Activated T-cell treated with anti-CD3 and anti-CD28 coated beads, Interleukin-2, amount 50 U/mL, for 4 hours (primary cell): ENCODE measurements around the gene TRPV5. TPM values are rescaled to one million over a fixed set of nuclear protein-coding genes. Genes with fewer than 3 reads are reported as not detected.
A peak's percentile ranks its signal among the peaks of the same experiment; 100 is the strongest.

Experiments
- ATAC-seq, 2 donors: fragments of 200-7000 bp; cut with Tn5 transposase; one replicate each; pipeline ENCODE4 v1.10.0; 2021
- DNase-seq: peaks from one replicate; pipeline ENCODE4 v3.0.0-alpha.2; 2020
- H3K27me3 Mint-ChIP-seq: one replicate; pipeline ENCODE4 v1.8.0; 2021; ENCODE audit warnings: low read depth, mixed read lengths
- H3K36me3 Mint-ChIP-seq: one replicate; pipeline ENCODE4 v1.8.0; 2022; ENCODE audit warnings: mixed read lengths; ENCODE audit not compliant: insufficient read depth
- H3K4me1 Mint-ChIP-seq: one replicate; pipeline ENCODE4 v1.8.0; 2021; ENCODE audit warnings: low read depth, mixed read lengths
- H3K4me3 Mint-ChIP-seq: one replicate; pipeline ENCODE4 v1.8.0; 2021; ENCODE audit warnings: mild to moderate bottlenecking, moderate library complexity, mixed read lengths
- H3K9me3 Mint-ChIP-seq: one replicate; pipeline ENCODE4 v1.8.0; 2021; ENCODE audit warnings: mixed read lengths
- total RNA-seq, 3 donors: library from RNA; stranded (reverse); gene quantifications; one replicate each; pipeline ENCODE4 v1.2.1, GENCODE V29; 2021

The TRPV5 gene
- total RNA-seq, 3 donors from 2014 or later = not detected

DNA sequence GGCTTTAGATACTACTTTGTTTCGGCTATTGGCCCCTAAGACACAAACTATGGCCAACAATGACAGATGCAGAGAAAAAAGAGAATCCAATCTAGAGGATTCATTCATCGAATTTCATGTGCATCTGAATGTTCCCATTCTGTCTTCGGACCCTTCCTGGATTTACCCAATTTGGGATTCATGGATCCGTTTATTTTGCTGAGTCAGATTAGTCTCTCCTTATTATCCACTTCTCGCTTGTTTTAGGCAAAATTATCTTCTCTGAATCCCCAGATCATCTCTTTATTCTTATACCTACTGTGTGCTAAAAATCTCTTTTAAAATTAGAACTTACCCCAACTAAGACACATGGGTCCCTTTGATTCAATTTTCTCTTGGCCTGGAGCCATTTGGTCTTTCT is 54.5 kb downstream of the TRPV5 start:
- no peaks in the 10 kb centered on the region for H3K9me3 Mint-ChIP-seq
- ATAC-seq (no peak), DNase-seq (no peak)
- no peaks in the 10 kb centered on the region for H3K4me1 Mint-ChIP-seq
- no peaks in the 10 kb centered on the region for H3K36me3 Mint-ChIP-seq
- H3K27me3 Mint-ChIP-seq = no peaks in the 10 kb centered on the region
- H3K4me3 Mint-ChIP-seq = no peak overlapping the region

DNA sequence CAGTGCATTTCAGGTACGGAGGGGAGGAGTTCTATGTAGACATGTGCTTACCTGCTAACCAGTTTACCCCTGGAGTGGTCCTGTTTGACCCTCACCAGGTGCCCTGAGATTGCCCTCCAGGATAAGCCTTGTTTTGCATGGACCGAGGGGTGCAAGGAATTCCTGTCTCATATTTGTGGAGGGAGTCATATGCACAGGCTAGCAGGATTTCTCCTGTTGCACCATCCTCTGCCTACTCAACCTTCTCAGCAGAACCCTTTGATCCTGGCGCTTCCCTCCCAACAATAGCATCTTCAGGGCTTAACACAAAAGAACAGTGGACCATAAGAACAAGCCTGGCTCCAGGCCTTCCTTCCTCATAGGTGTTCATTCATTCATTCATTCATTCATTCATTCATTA is 55.2 kb downstream of the TRPV5 start:
- no peaks in the 10 kb centered on the region for H3K4me1 Mint-ChIP-seq
- ATAC-seq (no peak), DNase-seq (no peak)
- no peak overlapping the region for H3K4me3 Mint-ChIP-seq
- H3K36me3 Mint-ChIP-seq = no peaks in the 10 kb centered on the region
- no peaks in the 10 kb centered on the region for H3K27me3 Mint-ChIP-seq
- no peaks in the 10 kb centered on the region for H3K9me3 Mint-ChIP-seq

DNA sequence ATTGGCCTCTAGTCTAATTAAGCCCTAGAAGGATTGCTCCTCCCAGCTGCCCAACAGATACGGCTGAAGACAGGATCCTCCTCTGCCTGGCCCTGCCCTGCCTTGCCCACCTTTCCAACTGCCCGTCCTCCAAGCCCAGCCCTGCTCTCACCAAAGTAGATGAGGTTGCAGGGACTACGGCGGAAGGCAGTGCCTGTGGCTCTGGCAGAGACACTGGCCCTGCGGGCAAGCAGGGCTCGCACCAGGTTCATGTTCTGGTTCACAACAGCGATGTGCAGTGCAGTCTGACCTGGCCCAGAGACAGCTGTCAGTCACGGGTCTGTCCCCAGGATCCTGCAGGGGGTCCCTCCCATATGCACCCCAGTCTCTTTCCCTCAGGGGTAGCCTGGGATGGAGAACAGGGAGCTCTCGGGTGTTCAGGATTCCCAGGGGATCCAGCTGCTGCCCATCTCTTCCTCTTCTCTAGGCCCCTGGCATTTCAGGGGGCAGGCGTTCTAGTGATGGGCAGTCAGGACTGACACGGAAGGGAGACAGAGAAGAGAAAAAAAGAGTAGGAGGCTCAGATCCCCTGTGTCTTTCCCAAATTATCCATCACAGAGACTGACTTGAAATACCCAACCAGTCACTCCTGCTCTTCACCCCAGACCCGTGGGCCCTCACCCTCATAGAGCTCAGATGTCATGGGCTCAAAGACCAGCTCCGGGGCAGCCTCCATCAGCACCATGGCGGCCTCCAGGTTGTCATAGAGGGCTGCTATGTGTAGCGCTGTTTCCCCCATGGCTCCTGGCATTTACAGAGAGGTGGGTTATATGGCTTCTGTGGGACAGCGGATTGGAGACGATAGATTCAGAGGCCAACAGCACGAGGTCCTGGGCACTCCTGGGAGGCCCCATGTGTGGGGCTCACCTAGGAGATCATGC is 56.3 kb downstream of the TRPV5 start:
- no peaks in the 10 kb centered on the region for H3K27me3 Mint-ChIP-seq
- ATAC-seq (no peak), DNase-seq (no peak)
- H3K4me3 Mint-ChIP-seq = no peak overlapping the region
- no peaks in the 10 kb centered on the region for H3K36me3 Mint-ChIP-seq
- H3K9me3 Mint-ChIP-seq = no peaks in the 10 kb centered on the region
- H3K4me1 Mint-ChIP-seq = no peaks in the 10 kb centered on the region

DNA sequence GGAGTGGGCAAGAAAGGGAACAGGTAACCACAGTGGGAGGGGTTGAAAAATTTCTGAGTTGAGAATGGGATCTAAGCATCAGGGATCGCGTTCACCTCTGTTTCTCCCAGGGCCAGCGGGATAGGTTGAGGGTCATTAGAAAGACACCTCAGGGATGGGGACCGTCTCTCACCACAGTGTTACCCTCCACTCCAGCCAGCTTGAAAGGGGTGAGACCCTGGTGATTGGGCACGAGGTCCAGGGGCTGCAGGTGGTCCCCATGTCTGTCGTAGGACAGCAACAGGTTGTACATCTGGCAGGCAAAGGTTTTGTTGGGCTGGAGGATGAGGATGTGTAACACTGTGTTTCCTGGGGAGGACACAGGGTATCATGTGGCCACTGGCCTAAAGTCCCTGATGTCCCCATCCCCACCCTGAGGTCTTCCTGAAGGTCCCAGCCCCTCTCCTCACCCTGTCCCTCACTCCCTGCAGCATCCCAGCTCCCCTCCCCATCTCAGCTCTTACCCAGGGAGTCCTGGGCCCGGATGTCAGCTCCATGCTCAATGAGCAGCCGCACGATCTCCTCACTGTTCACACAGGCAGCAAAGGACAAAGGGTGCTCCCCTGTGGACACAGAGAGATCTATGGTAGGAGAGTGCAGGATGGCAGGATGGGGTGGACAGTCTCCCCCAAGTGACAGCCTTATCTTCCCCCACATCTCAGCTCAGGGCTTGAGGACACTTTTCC is 57.1 kb downstream of the TRPV5 start:
- Mint-ChIP-seq H3K4me1 (no peaks in the 10 kb centered on the region), H3K36me3 (no peaks in the 10 kb centered on the region), H3K27me3 (no peaks in the 10 kb centered on the region), H3K9me3 (no peaks in the 10 kb centered on the region), H3K4me3 (no peak overlapping the region)
- DNase-seq (no peak), ATAC-seq (no peak)

DNA sequence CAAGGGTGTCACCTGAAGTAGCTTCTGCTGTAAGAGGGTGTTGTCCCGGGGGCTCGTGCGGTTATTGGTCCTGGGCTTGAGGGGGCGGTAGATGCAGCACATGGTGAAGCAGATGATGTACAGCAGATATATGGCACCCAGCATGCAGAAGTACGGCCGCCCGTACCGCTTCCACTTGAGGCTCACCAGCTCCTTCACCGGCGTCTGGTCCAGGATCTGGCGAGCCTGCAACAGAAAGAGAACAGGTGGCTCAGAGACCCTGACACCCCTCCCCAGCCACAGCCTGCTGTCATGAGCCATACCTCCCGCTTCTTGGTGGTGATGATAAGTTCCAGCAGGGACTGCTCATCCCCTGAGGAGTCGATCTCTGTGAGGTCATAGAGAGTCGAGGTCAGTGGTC is 58.1 kb downstream of the TRPV5 start:
- ATAC-seq = no peak
- H3K4me1 Mint-ChIP-seq = no peaks in the 10 kb centered on the region
- H3K27me3 Mint-ChIP-seq = no peaks in the 10 kb centered on the region
- H3K4me3 Mint-ChIP-seq = no peak overlapping the region
- no peak for DNase-seq
- no peaks in the 10 kb centered on the region for H3K9me3 Mint-ChIP-seq
- no peaks in the 10 kb centered on the region for H3K36me3 Mint-ChIP-seq

DNA sequence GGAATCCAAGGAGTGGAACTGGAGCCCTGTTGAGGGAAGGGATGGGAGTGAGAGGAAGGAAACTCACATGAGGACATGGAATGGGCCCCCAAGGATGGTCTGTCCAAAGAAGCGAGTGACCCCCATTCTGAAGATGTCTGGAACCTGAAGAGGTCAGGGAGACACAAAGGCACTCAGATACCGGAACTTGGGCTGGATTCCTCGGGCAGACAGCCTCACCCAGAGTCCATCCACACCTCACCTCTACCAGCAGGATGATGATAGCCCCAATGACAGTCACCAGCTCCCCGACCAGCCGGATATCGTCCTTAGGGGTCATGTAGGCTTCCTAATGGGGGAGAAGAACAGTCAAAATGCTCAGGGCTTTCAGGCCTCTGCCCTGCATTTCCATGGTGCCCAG is 58.7 kb downstream of the TRPV5 start:
- DNase-seq (no peak), ATAC-seq (no peak)
- H3K9me3 Mint-ChIP-seq = no peaks in the 10 kb centered on the region
- no peaks in the 10 kb centered on the region for H3K27me3 Mint-ChIP-seq
- no peaks in the 10 kb centered on the region for H3K4me1 Mint-ChIP-seq
- peaks cover 1% of the 10 kb centered on the region for H3K36me3 Mint-ChIP-seq
- no peak overlapping the region for H3K4me3 Mint-ChIP-seq

DNA sequence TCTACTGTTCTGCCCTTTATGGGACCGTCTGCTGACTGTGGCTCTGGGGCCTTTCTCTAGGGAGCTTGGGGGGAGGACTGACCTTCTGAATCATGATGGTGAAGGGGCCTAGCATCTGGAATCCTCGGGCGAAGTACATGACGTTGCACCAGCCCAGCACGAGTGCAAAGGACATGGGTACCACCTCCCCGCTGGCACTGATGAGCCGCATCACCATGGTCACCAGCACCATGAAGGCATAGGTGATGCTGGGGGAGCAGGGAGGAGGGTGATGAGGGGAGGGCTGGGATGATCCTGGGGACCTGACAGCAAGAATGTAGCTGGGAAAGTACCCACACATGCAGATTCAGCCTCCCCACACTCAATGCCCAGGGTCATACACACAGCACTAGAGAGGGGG is 59.1 kb downstream of the TRPV5 start:
- no peak for ATAC-seq

DNA sequence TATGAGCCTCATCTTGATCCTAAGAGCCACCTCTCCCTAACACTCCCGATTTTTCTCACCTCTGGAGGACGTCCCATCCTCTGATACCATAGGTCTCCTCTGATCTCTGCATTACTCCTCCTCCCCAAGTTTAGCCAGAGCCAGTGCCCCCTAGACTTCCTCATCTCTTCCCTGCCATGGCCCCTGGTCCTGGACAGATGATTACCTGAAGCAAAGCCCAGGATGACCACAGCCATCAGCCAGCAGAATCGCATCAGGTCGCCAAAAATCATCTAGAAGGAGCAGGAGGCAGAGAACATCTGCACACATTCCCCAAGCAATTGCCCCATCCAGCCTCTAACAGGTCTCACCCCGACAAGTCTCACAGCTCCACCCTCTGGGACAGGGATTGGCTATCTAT is 59.7 kb downstream of the TRPV5 start:
- H3K4me1 Mint-ChIP-seq = no peaks in the 10 kb centered on the region
- ATAC-seq (no peak), DNase-seq (no peak)
- no peaks in the 10 kb centered on the region for H3K27me3 Mint-ChIP-seq
- H3K9me3 Mint-ChIP-seq = no peaks in the 10 kb centered on the region
- peaks cover 3% of the 10 kb centered on the region for H3K36me3 Mint-ChIP-seq
- no peak overlapping the region for H3K4me3 Mint-ChIP-seq

More for the DNA sequence above, 59.1 kb downstream of the TRPV5 start:
- no peak for DNase-seq
- Mint-ChIP-seq H3K4me3 (no peak overlapping the region), H3K9me3 (no peaks in the 10 kb centered on the region), H3K4me1 (no peaks in the 10 kb centered on the region), H3K36me3 (peaks cover 3% of the 10 kb centered on the region), H3K27me3 (no peaks in the 10 kb centered on the region)

DNA sequence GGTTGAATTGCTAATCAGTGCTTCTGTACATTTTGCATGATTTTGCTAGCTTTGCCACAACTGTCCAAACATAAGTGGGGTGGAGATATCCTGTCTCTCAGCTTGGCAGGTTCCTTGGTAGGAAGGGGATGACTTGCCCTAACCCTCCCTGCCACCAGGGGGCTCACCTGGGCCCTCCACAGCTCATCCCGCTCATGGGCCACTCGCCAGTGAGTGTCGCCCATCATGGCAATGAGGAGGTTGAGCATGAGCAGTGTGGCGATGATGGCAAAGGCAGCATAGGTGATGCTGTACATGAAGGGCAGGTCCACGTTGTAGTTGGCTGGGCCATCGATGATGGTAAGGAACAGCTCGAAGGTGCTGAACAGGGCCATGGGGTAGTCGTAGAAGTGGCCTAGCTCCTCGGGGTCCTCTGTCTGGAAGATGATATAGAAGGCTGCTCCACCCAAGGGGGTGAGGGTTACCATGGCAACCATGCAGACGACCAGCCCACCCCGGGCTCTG is 60.2 kb downstream of the TRPV5 start:
- H3K4me1 Mint-ChIP-seq = no peaks in the 10 kb centered on the region
- H3K27me3 Mint-ChIP-seq = no peaks in the 10 kb centered on the region
- DNase-seq (no peak), ATAC-seq (peak; percentile 41 to 50)
- H3K36me3 Mint-ChIP-seq = peaks cover 3% of the 10 kb centered on the region
- H3K9me3 Mint-ChIP-seq = no peaks in the 10 kb centered on the region
- no peak overlapping the region for H3K4me3 Mint-ChIP-seq

DNA sequence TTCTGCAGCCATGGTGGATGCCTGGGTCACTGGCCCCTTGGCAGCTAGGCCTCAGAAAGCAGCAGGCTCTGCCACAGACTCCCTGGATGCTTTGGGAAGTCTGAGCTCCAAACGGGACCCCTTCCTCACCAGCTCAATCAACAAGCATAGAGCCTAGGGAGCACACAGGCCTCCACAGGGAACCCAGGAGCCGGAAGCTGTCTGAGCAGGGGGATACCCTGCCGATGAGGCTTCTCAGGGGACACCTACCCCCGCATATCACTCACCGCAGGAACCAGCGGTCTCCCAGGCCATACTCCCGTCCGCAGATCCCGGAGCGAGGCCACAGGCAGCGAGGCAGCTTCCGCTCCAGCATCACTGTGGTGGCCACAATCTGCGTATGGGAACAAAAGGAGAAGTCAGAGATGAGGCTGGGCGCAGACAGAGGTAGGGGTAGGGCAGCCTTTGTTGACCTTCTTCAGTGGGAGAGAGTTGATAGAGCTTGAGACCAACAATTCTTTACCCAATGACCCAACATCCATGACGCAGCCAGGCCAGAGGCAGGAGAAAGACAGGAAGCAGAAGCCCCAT is 61.4 kb downstream of the TRPV5 start:
- no peak for ATAC-seq
- no peak for DNase-seq
- H3K9me3 Mint-ChIP-seq = no peaks in the 10 kb centered on the region
- no peaks in the 10 kb centered on the region for H3K27me3 Mint-ChIP-seq
- peaks cover 3% of the 10 kb centered on the region for H3K36me3 Mint-ChIP-seq
- H3K4me1 Mint-ChIP-seq = no peaks in the 10 kb centered on the region
- H3K4me3 Mint-ChIP-seq = no peak overlapping the region

DNA sequence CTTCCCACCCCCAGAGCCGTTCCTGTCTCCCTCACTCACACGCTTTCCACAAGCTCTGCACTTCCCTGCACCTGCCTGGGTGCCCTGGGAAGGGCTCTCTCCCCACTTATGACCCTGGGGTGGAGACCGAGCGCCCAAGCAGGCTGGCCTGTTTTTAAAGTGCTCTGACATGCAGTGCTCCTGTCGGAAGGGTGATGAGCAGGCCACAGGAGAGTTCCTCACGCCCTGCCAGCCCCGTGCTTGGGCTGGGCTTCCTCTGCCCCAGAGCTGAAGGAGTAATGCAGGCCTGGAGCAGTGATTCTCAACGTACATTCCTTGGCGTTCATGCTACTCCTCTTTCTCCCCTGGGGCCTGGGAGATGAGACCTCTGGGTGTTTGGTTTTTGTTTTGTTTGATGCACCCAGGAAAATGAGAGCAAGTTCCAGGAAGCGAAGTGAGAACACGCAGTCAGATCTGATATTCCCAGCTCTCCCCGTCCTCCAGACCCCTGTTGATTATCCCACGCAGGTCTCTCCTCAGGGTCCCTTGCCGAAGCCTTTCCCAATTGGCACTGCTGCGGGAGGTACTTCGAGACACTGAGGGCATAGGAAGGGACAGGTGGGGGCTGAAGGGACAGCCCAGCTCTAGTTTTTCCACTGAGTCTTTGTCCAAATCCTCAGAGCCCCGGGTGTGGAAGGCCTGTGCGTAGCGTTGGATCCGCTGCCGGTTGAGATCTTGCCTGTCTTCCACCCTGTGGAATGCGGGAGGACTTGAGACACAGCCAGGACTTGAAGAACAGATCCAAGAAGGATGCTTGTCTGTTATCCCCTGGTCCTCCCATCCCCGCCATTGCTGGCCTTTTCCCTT is 62.1 kb downstream of the TRPV5 start:
- Mint-ChIP-seq H3K4me3 (no peak overlapping the region), H3K4me1 (no peaks in the 10 kb centered on the region), H3K9me3 (no peaks in the 10 kb centered on the region), H3K27me3 (no peaks in the 10 kb centered on the region), H3K36me3 (peaks cover 3% of the 10 kb centered on the region)
- ATAC-seq = no peak
- no peak for DNase-seq

DNA sequence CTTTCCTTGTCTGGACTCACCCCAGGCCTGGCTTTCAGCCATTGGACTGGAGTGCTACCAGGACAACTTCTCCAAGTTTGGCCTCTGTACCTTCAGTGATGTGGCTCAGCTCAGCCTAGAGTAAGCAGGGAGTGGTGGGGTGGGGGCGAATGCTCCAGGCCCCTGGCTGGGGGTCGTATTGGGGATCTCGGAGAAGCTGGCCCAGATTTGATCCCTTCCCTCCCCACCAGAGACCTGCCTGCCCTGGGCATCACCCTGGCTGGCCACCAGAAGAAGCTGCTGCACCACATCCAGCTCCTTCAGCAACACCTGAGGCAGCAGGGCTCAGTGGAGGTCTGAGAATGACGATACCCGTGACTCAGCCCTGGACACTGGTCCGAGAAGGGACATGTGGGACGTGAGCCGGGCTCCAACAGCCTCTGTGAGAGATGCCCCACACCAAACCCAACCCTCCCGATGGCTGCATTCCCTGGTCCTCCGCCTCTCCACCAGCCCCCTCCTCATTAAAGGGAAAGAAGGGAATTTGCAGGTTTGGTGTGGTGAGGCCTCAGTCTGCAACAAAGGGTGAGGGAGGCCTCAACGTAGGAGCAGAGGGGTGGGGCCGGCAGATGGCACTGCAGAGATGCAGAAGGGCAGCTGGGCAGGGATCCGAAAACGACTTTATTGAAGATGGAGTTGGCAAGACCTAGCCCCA is 62.8 kb downstream of the TRPV5 start:
- H3K9me3 Mint-ChIP-seq = no peaks in the 10 kb centered on the region
- DNase-seq (no peak), ATAC-seq (no peak)
- H3K36me3 Mint-ChIP-seq = peaks cover 3% of the 10 kb centered on the region
- H3K4me3 Mint-ChIP-seq = no peak overlapping the region
- H3K27me3 Mint-ChIP-seq = no peaks in the 10 kb centered on the region
- H3K4me1 Mint-ChIP-seq = no peaks in the 10 kb centered on the region

DNA sequence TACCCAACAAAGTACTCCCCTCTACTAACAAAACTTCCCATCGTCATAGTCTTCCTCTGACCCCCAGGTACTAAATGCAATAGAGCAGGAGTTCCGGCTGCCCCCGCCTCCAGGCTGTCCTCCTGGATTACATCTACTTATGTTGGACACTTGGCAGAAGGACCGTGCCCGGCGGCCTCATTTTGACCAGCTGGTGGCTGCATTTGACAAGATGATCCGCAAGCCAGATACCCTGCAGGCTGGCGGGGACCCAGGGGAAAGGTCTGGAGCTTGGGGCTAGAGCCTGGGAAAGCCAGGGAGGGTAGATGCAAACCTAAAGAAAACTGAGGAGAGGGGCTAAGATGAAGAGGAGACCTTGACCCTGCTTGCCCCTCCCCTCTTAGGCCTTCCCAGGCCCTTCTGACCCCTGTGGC is 63.4 kb downstream of the TRPV5 start:
- DNase-seq = no peak
- H3K4me3 Mint-ChIP-seq = no peak overlapping the region

More for the DNA sequence above, 63.4 kb downstream of the TRPV5 start:
- no peak for ATAC-seq
- no peaks in the 10 kb centered on the region for H3K4me1 Mint-ChIP-seq
- H3K9me3 Mint-ChIP-seq = no peaks in the 10 kb centered on the region
- H3K36me3 Mint-ChIP-seq = peaks cover 3% of the 10 kb centered on the region
- no peaks in the 10 kb centered on the region for H3K27me3 Mint-ChIP-seq
